ENCODE data around the gene CADM1.

GRCh38 chr11:115345361-115345760 lies 158.9 kb downstream of the CADM1 start:
- TF ChIP-seq POLR2A (IDR thresholded peaks at IDR 0.05) (no peak), CTCF (IDR thresholded peaks at IDR 0.05) (no peak)
